Effector memory CD4-positive, alpha-beta T cell (primary cell): ENCODE results near the gene MTHFD1.
"Not testable (repeated sequence)": the region's sequence is repeated elsewhere in the genome, so short reads cannot be mapped to it uniquely, and the experiment has no call there.

Source experiments
- DNase-seq, 3 donors: peaks; one replicate each; pipeline ENCODE4 v3.0.0-alpha.2; 2020
- H3K27ac ChIP-seq: 2 replicates; pipeline ENCODE4 v1.7.0; 2013; ENCODE audit warnings: mild to moderate bottlenecking, low read length, moderate library complexity; ENCODE audit not compliant: insufficient read depth, poor library complexity, severe bottlenecking
- H3K27me3 ChIP-seq: replicated peaks from 2 replicates; pipeline ENCODE4 v1.7.0; 2013; ENCODE audit warnings: mild to moderate bottlenecking, low read length; ENCODE audit not compliant: insufficient read depth, control insufficient read depth, poor library complexity, severe bottlenecking
- H3K36me3 ChIP-seq: 2 replicates; pipeline ENCODE4 v1.7.0; 2013; ENCODE audit warnings: mild to moderate bottlenecking, low read length, moderate library complexity; ENCODE audit not compliant: control insufficient read depth, insufficient read depth
- H3K4me1 ChIP-seq: 2 replicates; pipeline ENCODE4 v1.7.0; 2013; ENCODE audit warnings: low read length, mild to moderate bottlenecking; ENCODE audit not compliant: control insufficient read depth, insufficient read depth, poor library complexity, severe bottlenecking
- H3K4me3 ChIP-seq: 2 replicates; pipeline ENCODE4 v1.7.0; 2013; ENCODE audit warnings: low read length, low read depth, mild to moderate bottlenecking; ENCODE audit not compliant: insufficient read depth, poor library complexity, severe bottlenecking
- H3K9me3 ChIP-seq: 2 replicates; pipeline ENCODE4 v1.7.0; 2013; ENCODE audit warnings: mild to moderate bottlenecking, low read length, moderate library complexity; ENCODE audit not compliant: control insufficient read depth

MTHFD1 gene

DNA sequence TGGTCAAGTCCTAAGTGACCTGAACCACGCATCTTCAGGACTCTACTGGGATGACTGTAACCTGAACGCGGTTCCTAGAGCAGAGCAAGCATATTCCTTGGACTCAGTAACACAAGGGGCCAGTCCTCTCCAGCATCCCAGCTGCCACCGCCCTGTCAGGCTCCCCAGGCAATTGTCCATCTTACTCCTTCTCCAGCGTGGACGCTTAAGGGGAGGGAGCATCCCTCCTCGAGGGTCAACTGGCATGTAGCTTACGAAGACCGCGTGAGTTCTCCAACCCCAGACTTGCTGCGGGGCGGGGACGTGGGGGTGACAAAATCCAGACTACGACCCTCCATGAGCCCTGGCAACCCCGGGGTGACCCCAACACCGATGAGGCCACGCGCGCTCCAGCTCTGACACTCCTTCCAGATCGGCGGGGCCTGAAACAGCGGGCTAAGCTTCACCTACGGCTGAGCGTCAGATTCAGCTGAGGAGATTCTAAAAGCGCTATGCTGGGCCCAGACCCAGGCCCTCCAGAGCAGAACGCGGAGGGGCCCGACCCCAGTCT, 846 bp upstream of the MTHFD1 start:
- peak overlapping the region; percentile 63 for H3K27ac ChIP-seq
- no peak for DNase-seq
- H3K4me1 ChIP-seq: peaks cover 11% of the 10 kb centered on the region
- peak overlapping the region; percentile 86 for H3K4me3 ChIP-seq
- no peaks in the 10 kb centered on the region for H3K27me3 ChIP-seq
- H3K36me3 ChIP-seq: no peaks in the 10 kb centered on the region
- no peaks in the 10 kb centered on the region for H3K9me3 ChIP-seq

DNA sequence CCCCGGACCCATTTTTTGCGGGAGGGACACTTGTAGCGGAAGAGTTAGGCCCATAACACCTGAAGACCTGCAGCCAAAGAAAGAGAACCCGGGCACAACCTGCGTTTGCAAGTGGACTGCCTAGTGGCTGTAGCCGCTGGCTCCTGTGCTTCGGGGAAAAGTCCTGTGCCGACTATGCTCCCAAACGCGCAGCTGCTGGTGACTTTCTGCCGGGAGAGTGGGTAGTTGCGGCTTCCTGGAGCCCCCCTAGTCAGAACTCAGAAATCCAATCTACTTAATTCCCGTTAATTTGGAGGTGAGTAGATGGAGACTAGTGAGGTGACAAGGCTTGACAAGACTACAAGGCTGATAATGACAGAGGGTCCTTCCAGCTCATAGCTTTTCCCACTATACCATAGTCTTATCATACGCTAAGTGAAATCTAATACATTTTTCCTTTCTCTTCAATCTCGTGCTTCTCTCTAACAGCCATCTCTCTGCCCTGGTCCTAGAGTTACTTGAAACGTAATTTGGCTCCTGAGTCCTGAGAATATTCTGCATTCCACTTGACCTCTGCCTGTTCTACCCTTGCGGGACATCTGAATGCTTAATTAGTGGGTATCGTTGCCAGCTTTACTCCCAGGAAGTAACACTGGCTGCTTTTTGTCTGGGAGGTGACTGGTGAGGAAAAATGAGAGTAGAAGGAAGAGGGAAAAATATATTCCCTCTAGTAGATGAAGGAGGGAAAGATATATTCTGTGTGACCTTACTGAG, 556 bp downstream of the MTHFD1 start:
- H3K27me3 ChIP-seq: no peaks in the 10 kb centered on the region
- H3K36me3 ChIP-seq: no peaks in the 10 kb centered on the region
- H3K9me3 ChIP-seq: no peaks in the 10 kb centered on the region
- H3K4me3 ChIP-seq: peak overlapping the region; percentile 86
- H3K27ac ChIP-seq: peak overlapping the region; percentile 63
- peaks cover 11% of the 10 kb centered on the region for H3K4me1 ChIP-seq
- peak in 1 of 3 donors; percentile 1 for DNase-seq

DNA sequence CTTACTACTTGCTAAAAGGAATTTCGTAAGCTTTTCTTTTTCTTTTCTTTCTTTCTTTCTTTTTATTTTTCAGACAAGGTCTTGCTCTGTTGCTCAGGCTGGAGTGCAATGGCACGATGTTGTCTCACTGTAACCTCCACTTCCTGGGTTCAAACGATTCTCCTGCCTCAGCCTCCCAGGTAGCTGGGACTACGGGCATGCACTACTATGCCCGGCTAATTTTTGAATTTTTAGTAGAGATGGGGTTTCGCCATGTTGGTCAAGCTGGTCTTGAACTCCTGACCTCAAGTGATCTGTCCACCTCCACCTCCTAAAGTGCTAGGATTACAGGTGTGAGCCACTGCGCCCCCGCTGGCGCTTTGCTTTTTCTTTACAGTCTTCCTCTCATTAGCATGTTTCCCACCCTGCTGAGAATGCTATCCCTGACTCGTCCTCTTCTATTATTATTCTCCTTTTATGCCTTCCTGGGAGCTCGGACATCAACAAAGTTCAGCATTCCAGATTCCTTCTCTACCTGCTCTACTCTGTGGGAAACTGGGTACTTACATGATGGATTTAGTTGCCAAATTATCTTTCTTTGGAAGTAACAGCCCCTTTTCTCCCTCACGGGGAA, 3.1 kb downstream of the MTHFD1 start:
- no peak overlapping the region for H3K4me3 ChIP-seq
- peaks cover 11% of the 10 kb centered on the region for H3K4me1 ChIP-seq
- H3K27ac ChIP-seq: no peak overlapping the region
- no peaks in the 10 kb centered on the region for H3K9me3 ChIP-seq
- no peaks in the 10 kb centered on the region for H3K27me3 ChIP-seq
- no peaks in the 10 kb centered on the region for H3K36me3 ChIP-seq
- DNase-seq: no peak

DNA sequence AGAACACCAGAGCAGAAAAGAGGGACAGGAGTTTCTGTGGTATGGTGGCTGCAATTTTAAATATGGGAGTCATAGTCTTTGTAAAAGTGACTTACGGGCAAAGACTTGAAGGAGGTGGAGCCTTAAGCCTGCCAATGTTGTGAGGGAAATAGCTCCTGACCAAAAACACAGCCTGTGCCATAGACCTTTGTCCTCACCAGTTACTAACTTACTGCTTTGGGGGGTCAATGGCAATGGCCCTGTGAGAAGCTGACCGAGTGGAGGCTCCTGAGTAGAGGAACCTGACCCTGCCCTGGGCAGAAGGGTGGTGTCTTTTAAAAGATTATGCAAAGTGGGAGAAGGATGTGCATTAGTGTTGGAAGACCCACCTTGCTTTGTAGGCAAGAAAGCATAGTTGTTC, 3.8 kb downstream of the MTHFD1 start:
- peaks cover 11% of the 10 kb centered on the region for H3K4me1 ChIP-seq
- H3K4me3 ChIP-seq: no peak overlapping the region
- H3K27ac ChIP-seq: no peak overlapping the region
- no peaks in the 10 kb centered on the region for H3K36me3 ChIP-seq
- H3K9me3 ChIP-seq: no peaks in the 10 kb centered on the region
- H3K27me3 ChIP-seq: no peaks in the 10 kb centered on the region
- DNase-seq: no peak

DNA sequence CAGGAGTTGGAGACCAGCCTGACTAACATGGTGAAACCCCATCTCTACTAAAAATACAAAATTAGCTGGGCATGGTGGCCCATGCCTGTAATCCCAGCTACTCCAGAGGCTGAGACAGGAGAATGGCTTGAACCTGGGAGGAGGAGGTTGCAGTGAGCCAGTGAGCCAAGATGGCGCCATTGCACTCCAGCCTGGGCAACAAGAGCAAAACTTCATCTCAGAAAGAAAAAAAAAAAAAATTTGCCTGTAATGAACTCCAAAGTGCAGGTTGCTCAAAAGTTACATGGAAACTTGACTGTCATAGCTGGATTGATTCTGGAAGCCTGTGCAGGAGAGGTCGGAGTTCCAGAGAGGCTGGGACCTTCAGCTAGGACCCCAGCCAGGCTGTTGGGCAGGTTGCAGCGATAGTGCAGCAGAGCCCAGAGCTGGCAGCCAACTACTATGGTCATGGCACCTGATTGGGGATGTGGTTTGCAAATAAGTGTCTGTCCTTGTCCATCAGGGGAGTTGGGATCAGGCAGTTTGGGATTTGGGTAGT, 5.1 kb downstream of the MTHFD1 start:
- H3K27me3 ChIP-seq, H3K36me3 ChIP-seq, H3K27ac ChIP-seq, DNase-seq, H3K9me3 ChIP-seq, H3K4me1 ChIP-seq, H3K4me3 ChIP-seq: not testable (repeated sequence)

DNA sequence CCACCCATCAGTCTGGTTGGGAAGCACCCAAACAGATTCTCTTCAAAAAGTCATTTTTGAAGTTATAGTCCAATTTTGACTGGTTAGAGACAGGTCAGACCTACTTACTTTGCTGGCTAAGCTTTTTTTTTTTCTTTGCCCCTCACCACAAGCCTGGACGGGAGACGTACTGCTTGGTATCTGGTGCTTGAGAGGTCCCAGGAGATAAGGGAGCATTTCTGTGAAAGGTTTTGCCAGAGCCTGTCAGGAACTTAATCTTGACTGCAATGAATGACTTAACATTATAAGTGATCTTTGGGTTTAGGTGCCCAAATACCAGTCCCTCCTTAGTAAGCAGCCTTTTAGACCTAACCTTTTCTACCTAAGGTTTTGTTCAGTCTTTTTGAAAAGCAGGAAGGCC, 6.3 kb downstream of the MTHFD1 start:
- H3K9me3 ChIP-seq: no peaks in the 10 kb centered on the region
- H3K36me3 ChIP-seq: no peaks in the 10 kb centered on the region
- DNase-seq: no peak
- no peak overlapping the region for H3K4me3 ChIP-seq
- H3K27ac ChIP-seq: no peak overlapping the region
- peaks cover 1% of the 10 kb centered on the region for H3K4me1 ChIP-seq
- H3K27me3 ChIP-seq: no peaks in the 10 kb centered on the region

DNA sequence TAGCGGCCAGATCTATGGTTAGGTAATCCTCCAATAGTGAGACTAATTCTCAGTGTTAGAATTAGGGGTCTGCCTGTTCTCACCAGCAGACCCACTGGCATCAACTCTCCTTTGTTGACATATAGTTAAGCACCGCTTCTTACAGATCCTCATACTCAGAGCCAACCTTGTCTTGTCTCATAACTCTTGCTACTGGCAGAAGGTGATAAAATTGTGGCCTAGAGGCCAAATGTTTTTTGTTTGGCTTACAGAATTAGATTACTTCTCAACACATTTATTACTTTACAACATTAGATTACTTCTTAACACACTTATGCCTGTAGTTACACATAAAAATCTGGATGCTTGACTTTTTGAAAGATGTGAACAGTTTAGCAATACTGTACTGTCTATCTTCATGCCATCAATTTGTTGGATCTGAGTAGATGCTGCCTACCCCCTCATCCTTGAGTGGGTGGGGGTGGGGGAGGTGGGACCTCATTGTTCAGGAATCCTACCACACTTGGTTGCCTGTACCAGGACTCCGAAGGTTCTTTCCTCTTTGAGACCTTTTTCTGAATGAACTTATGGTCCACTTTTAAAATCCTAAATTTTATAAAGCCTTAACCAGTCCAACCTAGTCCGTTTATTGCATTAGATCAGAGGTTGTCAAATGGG, 7.0 kb downstream of the MTHFD1 start:
- no peaks in the 10 kb centered on the region for H3K9me3 ChIP-seq
- no peaks in the 10 kb centered on the region for H3K36me3 ChIP-seq
- no peaks in the 10 kb centered on the region for H3K27me3 ChIP-seq
- H3K4me3 ChIP-seq: no peak overlapping the region
- no peak overlapping the region for H3K27ac ChIP-seq
- no peaks in the 10 kb centered on the region for H3K4me1 ChIP-seq
- no peak for DNase-seq

DNA sequence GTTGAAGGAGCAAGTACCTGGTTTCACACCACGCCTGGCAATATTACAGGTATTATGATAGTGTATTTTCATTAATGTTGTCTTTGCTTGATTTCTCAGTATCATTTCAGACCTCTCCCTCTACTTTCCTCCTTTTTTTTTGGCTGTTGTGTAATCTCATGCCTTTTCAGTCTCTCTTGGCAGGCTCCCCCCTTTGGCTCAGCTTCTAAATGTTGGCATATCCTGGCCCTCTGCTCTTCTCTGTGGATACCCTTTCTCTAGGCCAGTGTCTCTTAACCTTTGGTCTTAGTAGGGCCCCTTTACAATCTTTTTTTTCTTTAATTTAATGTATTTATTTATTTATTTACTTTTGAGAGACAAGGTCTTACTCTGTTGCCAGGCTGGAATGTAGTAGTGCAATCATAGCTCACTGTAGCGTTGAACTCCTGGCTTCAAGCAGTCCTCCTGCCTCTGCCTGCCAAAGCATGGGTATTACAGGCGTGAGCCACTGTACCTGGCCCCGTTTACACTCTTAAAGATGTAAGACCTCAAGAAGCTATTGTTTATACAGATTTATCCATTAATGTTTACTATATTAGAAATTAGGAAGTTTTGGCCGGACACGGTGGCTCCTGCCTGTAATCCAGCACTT, 12.8 kb downstream of the MTHFD1 start:
- Histone ChIP-seq H3K27me3 (no peaks in the 10 kb centered on the region), H3K27ac (no peak overlapping the region), H3K4me3 (no peak overlapping the region), H3K4me1 (no peaks in the 10 kb centered on the region), H3K36me3 (peaks cover 2% of the 10 kb centered on the region), H3K9me3 (no peaks in the 10 kb centered on the region)
- no peak for DNase-seq

DNA sequence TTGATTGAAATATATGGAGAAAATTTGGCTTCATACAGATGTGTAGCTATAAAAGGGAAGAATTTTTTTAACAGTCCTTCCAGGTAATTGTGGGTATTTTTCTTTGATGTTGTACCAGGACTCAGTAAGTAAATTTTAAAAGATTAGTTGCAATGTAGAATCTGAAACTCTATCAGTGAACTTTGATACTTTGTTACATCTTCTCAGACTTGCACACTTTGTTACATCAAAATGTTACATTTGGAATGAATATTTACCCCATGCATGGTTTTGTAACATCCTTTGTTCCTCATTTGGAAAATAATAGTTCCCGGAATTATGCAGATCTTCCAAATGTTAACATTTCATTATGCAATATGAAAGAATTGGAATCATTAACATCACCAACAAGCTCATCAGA, 13.8 kb downstream of the MTHFD1 start:
- H3K9me3 ChIP-seq: no peaks in the 10 kb centered on the region

More for the DNA sequence above, 13.8 kb downstream of the MTHFD1 start:
- no peaks in the 10 kb centered on the region for H3K4me1 ChIP-seq
- no peak for DNase-seq
- H3K27ac ChIP-seq: no peak overlapping the region
- peaks cover 2% of the 10 kb centered on the region for H3K36me3 ChIP-seq
- H3K27me3 ChIP-seq: no peaks in the 10 kb centered on the region
- no peak overlapping the region for H3K4me3 ChIP-seq
